SH-SY5Y (cell line): Measurements from ENCODE around the gene ADGRL3.

Experiments
- GATA2 ChIP-seq: IDR thresholded peaks from 2 replicates; pipeline ENCODE4 v1.6.1; 2011; ENCODE audit warnings: mild to moderate bottlenecking, low read depth, low read length
- GATA3 ChIP-seq: IDR thresholded peaks from 2 replicates; pipeline ENCODE4 v1.6.1; 2011; ENCODE audit warnings: low read depth, mild to moderate bottlenecking, low read length, moderate library complexity

DNA sequence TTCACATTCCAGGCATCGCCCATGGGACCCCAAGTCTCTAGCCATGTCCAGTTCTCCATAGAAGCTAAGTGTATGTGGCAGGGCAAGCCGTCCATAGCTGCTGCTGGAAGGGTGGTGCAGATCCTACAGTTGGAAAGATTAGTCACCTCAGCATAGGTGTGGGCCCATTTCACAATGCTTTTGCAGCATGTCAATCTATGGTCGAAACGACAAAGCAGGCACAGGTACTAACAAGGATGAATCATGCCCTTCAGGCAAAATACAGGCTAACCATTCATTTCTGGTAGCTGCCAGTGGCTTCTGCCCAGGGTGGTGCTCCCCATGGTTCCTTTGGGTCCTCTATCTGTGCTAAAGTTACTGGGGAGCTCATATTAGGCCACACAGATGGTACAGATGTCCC, 225.2 kb downstream of the ADGRL3 start:
- TF ChIP-seq GATA2, result no peak
- TF ChIP-seq GATA3, result no peak
